Activated CD8-positive, alpha-beta T cell treated with anti-CD3 and anti-CD28 coated beads, Interleukin-2, amount 10 ng/mL, durations not matched to agents 7 days and 5 days (primary cell): ENCODE measurements around the gene LCN10. TPM values are rescaled to one million over a fixed set of nuclear protein-coding genes. Genes with fewer than 3 reads are reported as not detected.
A peak's percentile ranks its signal among the peaks of the same experiment; 100 is the strongest.
"Not testable (repeated sequence)": the region's sequence is repeated elsewhere in the genome, so short reads cannot be mapped to it uniquely, and the experiment has no call there.

Experiments
- ATAC-seq: fragments of 150-1000 bp; cut with Tn5 transposase; one replicate; pipeline ENCODE4 v1.10.0; 2021; ENCODE audit warnings: moderate library complexity
- CTCF ChIA-PET: fragments of 350-600 bp; sonication (Branson Sonifier 250); formaldehyde crosslinking; loops from one replicate; lab custom pipeline; 2021; ENCODE audit warnings: antibody characterized with exemption; lab: Charles Lee
- POLR2A ChIA-PET: fragments of 350-600 bp; sonication (Branson Sonifier 250); formaldehyde crosslinking; loops from one replicate; lab custom pipeline; 2021; ENCODE audit warnings: antibody characterized with exemption; lab: Charles Lee
- DNase-seq: peaks from one replicate; pipeline ENCODE4 v3.0.0-alpha.2; 2020
- H3K27ac Mint-ChIP-seq: one replicate; pipeline ENCODE4 v1.8.0; 2021; ENCODE audit warnings: mild to moderate bottlenecking, mixed read lengths
- H3K27me3 Mint-ChIP-seq: one replicate; pipeline ENCODE4 v1.8.0; 2021; ENCODE audit warnings: low read depth, mixed read lengths
- H3K36me3 Mint-ChIP-seq: one replicate; pipeline ENCODE4 v1.8.0; 2021; ENCODE audit warnings: low read depth, mixed read lengths
- H3K4me1 Mint-ChIP-seq: one replicate; pipeline ENCODE4 v1.8.0; 2021; ENCODE audit warnings: low read depth, mixed read lengths
- H3K4me3 Mint-ChIP-seq: one replicate; pipeline ENCODE4 v1.8.0; 2021; ENCODE audit warnings: mild to moderate bottlenecking, mixed read lengths
- H3K9me3 Mint-ChIP-seq: one replicate; pipeline ENCODE4 v1.8.0; 2022; ENCODE audit warnings: mixed read lengths; ENCODE audit not compliant: insufficient read depth
- total RNA-seq, 2 experiments: library from RNA; stranded (reverse); gene quantifications; one replicate each; pipeline ENCODE4 v1.2.3, GENCODE V29; 2021

LCN10 gene
- total RNA-seq, 2 experiments from 2014 or later: 1.8 to 2.4 TPM

GRCh38 chr9:136713550-136713949 is 29.2 kb downstream of the LCN10 start:
- H3K36me3 Mint-ChIP-seq: no peaks in the 10 kb centered on the region
- peaks cover 6% of the 10 kb centered on the region for H3K4me1 Mint-ChIP-seq
- CTCF ChIA-PET: interaction anchor here (1.9 kb wide), 1 partner anchor 14 kb away, joined by 5 read pairs; no protein-coding TSS in a partner anchor
- no peak overlapping the region for H3K27ac Mint-ChIP-seq
- POLR2A ChIA-PET: interaction anchor here (0.7 to 7.5 kb wide), 3 partner anchors 9 to 322 kb away, joined by 3 to 53 read pairs (median 3); no protein-coding TSS in a partner anchor
- H3K9me3 Mint-ChIP-seq: no peaks in the 10 kb centered on the region
- peaks cover 29% of the 10 kb centered on the region for H3K27me3 Mint-ChIP-seq
- no peak for DNase-seq
- no peak for ATAC-seq
- H3K4me3 Mint-ChIP-seq: no peak overlapping the region

DNA sequence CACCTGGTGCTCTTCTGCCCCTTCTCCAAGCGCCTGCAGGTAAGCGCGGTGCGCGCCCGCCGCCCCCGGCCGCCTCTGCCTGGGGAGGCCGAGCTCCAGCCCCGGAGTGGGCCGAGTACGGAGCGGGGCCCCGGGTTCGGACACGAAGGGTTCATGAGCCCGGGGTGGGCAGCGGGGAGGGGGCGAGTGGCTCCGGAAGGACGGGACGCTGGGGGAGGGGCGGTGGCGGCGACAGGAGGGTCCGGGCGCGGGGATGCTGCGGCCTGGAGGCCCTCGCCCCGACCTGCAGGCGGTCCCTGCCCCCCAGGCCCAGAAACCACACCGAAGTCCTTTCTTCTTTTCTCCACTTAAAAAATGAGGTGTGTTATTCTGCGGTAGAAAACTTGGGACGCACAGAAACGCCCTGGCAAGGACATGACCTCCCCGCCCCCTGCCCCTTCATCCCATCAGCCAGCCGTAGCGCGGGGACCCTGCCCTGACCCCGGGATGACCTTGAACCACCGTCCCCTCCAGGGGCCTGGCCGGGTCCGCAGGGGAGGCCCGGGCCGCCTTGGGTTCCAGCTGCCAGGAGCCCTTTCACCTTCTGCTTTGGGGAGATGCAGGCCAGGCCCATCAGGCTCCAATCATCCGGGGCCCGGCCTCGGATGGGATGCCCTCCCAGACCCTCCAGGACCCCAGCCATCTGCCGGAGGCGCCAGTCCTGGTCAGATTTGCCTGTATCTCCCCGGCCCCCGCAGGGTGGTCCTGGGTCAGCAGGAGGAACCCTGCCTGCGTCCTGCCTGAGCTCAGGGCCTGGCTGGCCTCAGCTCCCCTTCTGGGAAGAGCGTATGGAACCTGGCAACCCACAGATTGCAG is 29.8 kb downstream of the LCN10 start:
- no peaks in the 10 kb centered on the region for H3K9me3 Mint-ChIP-seq
- no peak overlapping the region for H3K4me3 Mint-ChIP-seq
- ATAC-seq (no peak), DNase-seq (no peak)
- peaks cover 4% of the 10 kb centered on the region for H3K4me1 Mint-ChIP-seq
- ChIA-PET POLR2A (interaction anchor here (0.7 to 7.5 kb wide), 2 partner anchors 14 to 323 kb away, joined by 3 to 53 read pairs; no protein-coding TSS in a partner anchor), CTCF (interaction anchor here (1.9 kb wide), 1 partner anchor 14 kb away, joined by 5 read pairs; no protein-coding TSS in a partner anchor)
- no peaks in the 10 kb centered on the region for H3K36me3 Mint-ChIP-seq
- no peak overlapping the region for H3K27ac Mint-ChIP-seq
- H3K27me3 Mint-ChIP-seq: peaks cover 29% of the 10 kb centered on the region

GRCh38 chr9:136711751-136712689 is 30.7 kb downstream of the LCN10 start, which contains the start of gene DIPK1B:
Gene DIPK1B (plus strand): TSS chr9:136712572. CDS start chr9:136712666, 94 bp downstream.
- H3K27me3 Mint-ChIP-seq: peaks cover 32% of the 10 kb centered on the region

DNA sequence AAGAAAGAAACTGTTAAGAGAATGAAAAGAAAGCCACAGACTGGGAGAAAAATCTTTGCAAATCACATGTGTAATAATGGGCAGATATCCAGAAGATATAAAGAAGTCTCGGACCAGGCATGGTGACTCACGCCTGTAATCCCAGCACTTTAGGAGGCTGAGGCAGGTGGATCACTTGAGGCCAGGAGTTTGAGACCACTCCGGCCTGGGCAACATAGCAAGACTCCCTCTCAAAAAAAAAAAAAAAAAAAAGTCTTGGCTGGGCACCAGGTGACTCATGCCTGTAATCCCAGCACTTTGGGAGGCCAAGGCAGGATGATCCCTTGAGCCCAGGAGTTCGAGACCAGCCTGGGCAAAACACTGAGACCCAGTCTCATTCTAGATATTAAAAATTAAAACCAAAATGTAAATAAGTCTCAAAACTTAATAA is 31.5 kb downstream of the LCN10 start:
- not testable (repeated sequence) for H3K4me3 Mint-ChIP-seq
- CTCF ChIA-PET: interaction anchor here (1.0 kb wide), 1 partner anchor 9 kb away, joined by 3 read pairs; no protein-coding TSS in a partner anchor

More at GRCh38 chr9:136711751-136712689, 30.7 kb downstream of the LCN10 start, which contains the start of gene DIPK1B:
- DNase-seq: no peak
- Mint-ChIP-seq H3K4me1 (peaks cover 4% of the 10 kb centered on the region), H3K36me3 (no peaks in the 10 kb centered on the region), H3K9me3 (no peaks in the 10 kb centered on the region), H3K4me3 (peak within 1 kb of the TSS; percentile 15), H3K27ac (no peak within 1 kb of the TSS)
- CTCF ChIA-PET: interaction anchor here (1.0 kb wide), 1 partner anchor 10 kb away, joined by 3 read pairs; no protein-coding TSS in a partner anchor
- POLR2A ChIA-PET: no interaction called here
- peak; percentile 26 for ATAC-seq

DNA sequence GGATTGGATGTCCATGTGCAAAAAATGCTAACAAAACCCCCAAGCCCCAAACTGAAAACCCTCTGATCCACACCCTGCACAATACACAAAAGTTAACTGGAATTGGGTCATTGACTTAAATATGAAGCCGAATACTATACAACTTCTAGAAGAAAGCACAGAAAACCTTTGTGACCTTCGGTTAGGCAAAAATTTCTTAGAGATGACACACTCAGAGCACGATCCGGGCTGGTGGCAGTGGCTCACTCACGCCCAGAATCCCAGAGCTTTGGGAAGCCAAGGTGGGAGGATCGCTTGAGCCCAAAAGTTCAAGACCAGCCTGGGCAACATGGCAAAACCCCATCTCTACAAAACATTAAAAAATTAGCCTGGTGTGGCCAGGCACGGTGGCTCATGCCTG is 32.2 kb downstream of the LCN10 start:
- Mint-ChIP-seq H3K27me3 (peaks cover 38% of the 10 kb centered on the region), H3K36me3 (no peaks in the 10 kb centered on the region), H3K4me3 (no peak overlapping the region), H3K9me3 (no peaks in the 10 kb centered on the region), H3K27ac (no peak overlapping the region), H3K4me1 (peaks cover 4% of the 10 kb centered on the region)
- DNase-seq (no peak), ATAC-seq (no peak)
- ChIA-PET POLR2A (no interaction called here), CTCF (no interaction called here)

More for the DNA sequence above, 31.5 kb downstream of the LCN10 start:
- H3K4me1 Mint-ChIP-seq, DNase-seq, POLR2A ChIA-PET, H3K36me3 Mint-ChIP-seq, H3K27ac Mint-ChIP-seq, ATAC-seq, H3K9me3 Mint-ChIP-seq: not testable (repeated sequence)
- H3K27me3 Mint-ChIP-seq: peaks cover 34% of the 10 kb centered on the region

DNA sequence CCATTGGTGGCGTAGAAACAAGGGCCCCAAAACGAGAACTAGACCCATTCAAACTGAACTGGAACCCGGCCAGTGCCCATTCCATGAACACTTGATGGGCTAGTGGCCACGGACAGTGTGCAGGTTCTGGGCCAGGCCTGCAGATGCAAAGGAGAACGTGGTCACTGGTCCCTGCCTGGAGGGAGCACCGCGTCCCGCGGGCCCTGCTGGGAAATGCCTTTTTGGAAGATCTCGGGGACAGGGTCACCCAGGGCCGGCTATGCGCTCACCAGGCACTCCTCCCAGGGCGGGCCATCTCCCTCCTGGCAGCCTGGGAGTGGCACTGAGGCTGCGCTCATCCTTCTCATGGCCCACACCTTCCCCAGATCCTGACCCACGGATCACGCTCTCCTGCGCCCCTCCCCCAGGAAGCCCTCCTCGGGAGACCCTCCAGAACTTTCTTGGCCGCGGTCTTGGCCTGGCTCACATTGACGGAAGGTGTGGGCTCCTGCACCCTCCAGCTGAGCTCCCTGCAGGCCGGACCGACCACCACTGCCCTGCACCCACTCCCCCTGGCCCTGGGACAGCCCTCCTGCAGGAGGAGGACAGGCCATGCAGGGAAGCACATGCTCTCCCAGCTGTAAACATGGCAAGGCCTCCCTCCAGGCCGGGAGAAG is 33.2 kb downstream of the LCN10 start:
- ATAC-seq: no peak
- H3K27me3 Mint-ChIP-seq: peaks cover 44% of the 10 kb centered on the region
- DNase-seq: no peak
- H3K4me3 Mint-ChIP-seq: no peak overlapping the region
- H3K9me3 Mint-ChIP-seq: no peaks in the 10 kb centered on the region
- POLR2A ChIA-PET: interaction anchor here (0.6 to 0.9 kb wide), 2 partner anchors 17 to 246 kb away, joined by 3 to 4 read pairs; no protein-coding TSS in a partner anchor
- no peak overlapping the region for H3K27ac Mint-ChIP-seq
- CTCF ChIA-PET: no interaction called here
- H3K36me3 Mint-ChIP-seq: no peaks in the 10 kb centered on the region
- peaks cover 4% of the 10 kb centered on the region for H3K4me1 Mint-ChIP-seq

DNA sequence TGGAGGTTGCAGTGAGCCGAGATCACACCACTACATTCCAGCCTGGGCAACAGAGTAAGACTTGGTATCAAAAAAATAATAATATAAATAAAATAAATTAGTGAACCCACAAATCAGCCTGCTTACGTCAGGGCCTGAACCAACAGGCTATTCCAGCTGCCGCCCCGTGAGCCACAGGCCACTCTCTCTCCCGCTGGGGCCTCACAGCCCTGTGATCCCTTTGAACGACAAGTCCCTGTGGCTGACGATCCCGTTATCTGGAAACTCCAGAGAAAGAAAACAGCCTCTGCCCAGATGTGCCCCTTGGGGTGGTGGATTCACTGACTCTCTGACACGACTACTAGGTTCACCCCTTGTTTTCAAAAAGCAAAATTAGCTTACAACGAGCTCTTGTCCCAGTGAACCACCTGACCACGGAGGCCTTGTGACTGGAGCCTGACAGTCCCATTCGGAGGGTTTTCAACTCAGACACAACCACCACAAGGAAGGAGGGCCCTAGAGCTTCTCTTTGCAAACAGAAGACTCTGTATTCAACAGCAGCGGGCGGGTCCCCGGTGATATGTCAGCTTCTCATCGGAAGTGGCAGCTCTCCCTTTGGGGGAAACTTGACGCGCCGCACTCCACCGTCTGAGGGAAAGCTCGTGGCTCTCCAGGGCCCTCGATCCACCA is 34.8 kb downstream of the LCN10 start:
- Mint-ChIP-seq H3K36me3 (no peaks in the 10 kb centered on the region), H3K27me3 (peaks cover 31% of the 10 kb centered on the region), H3K9me3 (no peaks in the 10 kb centered on the region), H3K4me1 (peaks cover 8% of the 10 kb centered on the region), H3K4me3 (no peak overlapping the region), H3K27ac (no peak overlapping the region)
- ATAC-seq: no peak
- DNase-seq: no peak
- POLR2A ChIA-PET: interaction anchor here (0.8 kb wide), 1 partner anchor 19 kb away, joined by 3 read pairs; no protein-coding TSS in a partner anchor
- CTCF ChIA-PET: interaction anchor here (0.7 to 1.6 kb wide), 3 partner anchors 19 to 35 kb away, joined by 3 to 8 read pairs (median 4); no protein-coding TSS in a partner anchor

- Mint-ChIP-seq H3K36me3 (no peaks in the 10 kb centered on the region), H3K27me3 (peaks cover 34% of the 10 kb centered on the region), H3K9me3 (no peaks in the 10 kb centered on the region), H3K4me1 (peaks cover 10% of the 10 kb centered on the region), H3K4me3 (no peak overlapping the region), H3K27ac (no peak overlapping the region)
- ChIA-PET POLR2A (interaction anchor here (0.8 kb wide), 1 partner anchor 20 kb away, joined by 3 read pairs; no protein-coding TSS in a partner anchor), CTCF (interaction anchor here (1.3 kb wide), 1 partner anchor 20 kb away, joined by 4 read pairs; no protein-coding TSS in a partner anchor)
- ATAC-seq (no peak), DNase-seq (no peak)
These were observed 35.7 kb downstream of the LCN10 start for GRCh38 chr9:136707011-136707410.

DNA sequence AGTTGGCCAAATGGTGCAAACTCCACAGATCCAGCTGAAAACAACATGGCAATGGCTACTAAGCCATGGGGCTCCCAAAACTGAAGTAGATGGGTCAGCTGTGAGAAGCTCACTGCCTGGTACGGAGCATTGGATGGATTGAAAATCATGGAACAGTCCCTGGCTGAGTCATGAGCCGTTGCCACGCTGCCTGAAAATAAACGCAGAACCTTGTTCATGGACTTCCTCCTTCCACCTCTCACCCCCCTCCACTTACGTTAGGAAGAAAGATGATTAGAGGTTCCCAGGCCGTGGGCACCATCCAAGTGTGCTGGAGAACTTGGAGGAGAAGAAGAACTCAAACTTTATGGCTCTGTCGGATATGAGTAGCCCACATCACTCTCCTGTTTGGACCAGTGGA is 37.2 kb downstream of the LCN10 start:
- Mint-ChIP-seq H3K9me3 (no peaks in the 10 kb centered on the region), H3K4me1 (peaks cover 18% of the 10 kb centered on the region), H3K4me3 (no peak overlapping the region), H3K36me3 (no peaks in the 10 kb centered on the region), H3K27ac (no peak overlapping the region), H3K27me3 (peaks cover 23% of the 10 kb centered on the region)
- no peak for ATAC-seq
- POLR2A ChIA-PET: interaction anchor here (1.1 kb wide), 1 partner anchor 23 kb away, joined by 3 read pairs; no protein-coding TSS in a partner anchor
- DNase-seq: no peak
- CTCF ChIA-PET: no interaction called here

GRCh38 chr9:136704741-136705140 is 38.0 kb downstream of the LCN10 start:
- CTCF ChIA-PET, H3K36me3 Mint-ChIP-seq, DNase-seq, H3K27ac Mint-ChIP-seq, H3K9me3 Mint-ChIP-seq, H3K4me3 Mint-ChIP-seq, ATAC-seq: not testable (repeated sequence)
- POLR2A ChIA-PET: interaction anchor here (1.1 kb wide), 1 partner anchor 24 kb away, joined by 3 read pairs; no protein-coding TSS in a partner anchor
- Mint-ChIP-seq H3K27me3 (peaks cover 19% of the 10 kb centered on the region), H3K4me1 (peaks cover 23% of the 10 kb centered on the region)
